Vagina (tissue), 2 donors: Measurements from ENCODE around the gene KLK7. TPM values are rescaled to one million over a fixed set of nuclear protein-coding genes. Genes with fewer than 3 reads are reported as not detected.
A peak's percentile ranks its signal among the peaks of the same experiment; 100 is the strongest.

Experiments
- DNase-seq, 2 donors: peaks; one replicate each; pipeline ENCODE4 v3.0.0-alpha.2; 2017; ENCODE audit errors: extremely low spot score in 2 of 2
- H3K27ac ChIP-seq: fragments of 200-600 bp; sonication (generic); one replicate; pipeline ENCODE4 v1.5.1; 2019
- H3K27me3 ChIP-seq: fragments of 200-600 bp; sonication (generic); one replicate; pipeline ENCODE4 v1.5.1; 2019
- H3K36me3 ChIP-seq, 2 donors: fragments of 200-600 bp; sonication (generic); one replicate each; pipeline ENCODE4 v1.5.1; 2017 to 2019
- H3K4me1 ChIP-seq: fragments of 200-600 bp; sonication (generic); one replicate; pipeline ENCODE4 v1.5.1; 2019
- H3K4me3 ChIP-seq, 2 donors: fragments of 200-600 bp; sonication (generic); 1 replicate in 1 of 2; 2 replicates in 1 of 2; pipeline ENCODE4 v1.5.1; 2016 to 2019
- H3K9me3 ChIP-seq: fragments of 200-600 bp; sonication (generic); one replicate; pipeline ENCODE4 v1.5.1; 2019
- POLR2A ChIP-seq, 2 donors: fragments of 450-650 bp; IDR thresholded peaks; one replicate each; pipeline ENCODE4 v1.6.1; 2017; ENCODE audit warnings: antibody characterized with exemption in 2 of 2, mild to moderate bottlenecking in 2 of 2, moderate library complexity in 2 of 2
- POLR2AphosphoS5 ChIP-seq, 2 donors: sonication (generic); formaldehyde crosslinking; IDR thresholded peaks; one replicate each; pipeline ENCODE4 v1.9.0; 2017; ENCODE audit warnings: antibody characterized with exemption in 2 of 2, mild to moderate bottlenecking in 2 of 2, low read depth in 1 of 2; ENCODE audit not compliant: insufficient read depth in 1 of 2
- intact Hi-C: fragments of 100-400 bp; cut with DNase I; formaldehyde crosslinking; loops from one replicate; pipeline ENCODE4 v1.15.1; 2023
- total RNA-seq: library from RNA; depleted of rRNA; stranded (reverse); fragments of >200 nt; gene quantifications from one replicate; pipeline ENCODE4 v1.2.3, GENCODE V29; 2016
- TF ChIP-seq, protein P1 (sequence below), 3 experiments: fragments of 450-650 bp in 2 of 3; fragments of 200-600 bp in 1 of 3; sonication (generic) in 1 of 3; IDR thresholded peaks; one replicate each; pipeline ENCODE4 v1.5.1; 2017 to 2019; ENCODE audit warnings: antibody characterized with exemption in 3 of 3, mild to moderate bottlenecking in 2 of 3, moderate library complexity in 2 of 3

The KLK7 gene
- total RNA-seq, 1 donor from 2014 or later: 14.2 TPM

DNA sequence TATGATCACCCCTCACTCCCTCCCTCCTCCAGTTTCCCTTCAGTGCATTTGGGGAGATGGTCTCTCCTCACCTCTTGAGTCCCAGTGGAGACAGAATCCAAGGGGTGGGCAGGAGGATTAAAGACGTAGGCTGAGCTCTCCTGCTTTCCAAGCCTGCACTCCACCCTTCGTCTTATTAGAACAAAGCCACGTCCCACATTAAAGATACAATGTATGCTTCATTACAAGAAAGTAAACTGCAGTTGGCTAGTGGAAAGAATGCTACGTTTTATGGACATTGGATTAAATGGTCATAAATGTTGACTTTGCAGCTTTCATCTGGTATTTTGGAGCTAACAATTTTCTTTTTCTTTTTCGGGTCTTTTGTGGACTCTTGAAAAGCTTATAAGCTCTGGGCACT is 44.2 kb upstream of the KLK7 start:
- peaks cover 4% of the 10 kb centered on the region for H3K4me1 ChIP-seq
- no peak overlapping the region for H3K4me3 ChIP-seq
- no peaks in the 10 kb centered on the region for H3K9me3 ChIP-seq
- no peak for DNase-seq
- peak overlapping the region; percentile 89 for H3K27ac ChIP-seq
- TF ChIP-seq POLR2AphosphoS5 (IDR thresholded peaks at IDR 0.05; ENCODE audit: insufficient read depth in 1 of 2, low read depth in 1 of 2): no peak
- no peak for TF ChIP-seq POLR2A (IDR thresholded peaks at IDR 0.05)
- TF ChIP-seq, protein P1, sequence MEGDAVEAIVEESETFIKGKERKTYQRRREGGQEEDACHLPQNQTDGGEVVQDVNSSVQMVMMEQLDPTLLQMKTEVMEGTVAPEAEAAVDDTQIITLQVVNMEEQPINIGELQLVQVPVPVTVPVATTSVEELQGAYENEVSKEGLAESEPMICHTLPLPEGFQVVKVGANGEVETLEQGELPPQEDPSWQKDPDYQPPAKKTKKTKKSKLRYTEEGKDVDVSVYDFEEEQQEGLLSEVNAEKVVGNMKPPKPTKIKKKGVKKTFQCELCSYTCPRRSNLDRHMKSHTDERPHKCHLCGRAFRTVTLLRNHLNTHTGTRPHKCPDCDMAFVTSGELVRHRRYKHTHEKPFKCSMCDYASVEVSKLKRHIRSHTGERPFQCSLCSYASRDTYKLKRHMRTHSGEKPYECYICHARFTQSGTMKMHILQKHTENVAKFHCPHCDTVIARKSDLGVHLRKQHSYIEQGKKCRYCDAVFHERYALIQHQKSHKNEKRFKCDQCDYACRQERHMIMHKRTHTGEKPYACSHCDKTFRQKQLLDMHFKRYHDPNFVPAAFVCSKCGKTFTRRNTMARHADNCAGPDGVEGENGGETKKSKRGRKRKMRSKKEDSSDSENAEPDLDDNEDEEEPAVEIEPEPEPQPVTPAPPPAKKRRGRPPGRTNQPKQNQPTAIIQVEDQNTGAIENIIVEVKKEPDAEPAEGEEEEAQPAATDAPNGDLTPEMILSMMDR (IDR thresholded peaks at IDR 0.05): no peak
- H3K27me3 ChIP-seq: no peaks in the 10 kb centered on the region
- no peaks in the 10 kb centered on the region for H3K36me3 ChIP-seq
- intact Hi-C loops: no loop called here

DNA sequence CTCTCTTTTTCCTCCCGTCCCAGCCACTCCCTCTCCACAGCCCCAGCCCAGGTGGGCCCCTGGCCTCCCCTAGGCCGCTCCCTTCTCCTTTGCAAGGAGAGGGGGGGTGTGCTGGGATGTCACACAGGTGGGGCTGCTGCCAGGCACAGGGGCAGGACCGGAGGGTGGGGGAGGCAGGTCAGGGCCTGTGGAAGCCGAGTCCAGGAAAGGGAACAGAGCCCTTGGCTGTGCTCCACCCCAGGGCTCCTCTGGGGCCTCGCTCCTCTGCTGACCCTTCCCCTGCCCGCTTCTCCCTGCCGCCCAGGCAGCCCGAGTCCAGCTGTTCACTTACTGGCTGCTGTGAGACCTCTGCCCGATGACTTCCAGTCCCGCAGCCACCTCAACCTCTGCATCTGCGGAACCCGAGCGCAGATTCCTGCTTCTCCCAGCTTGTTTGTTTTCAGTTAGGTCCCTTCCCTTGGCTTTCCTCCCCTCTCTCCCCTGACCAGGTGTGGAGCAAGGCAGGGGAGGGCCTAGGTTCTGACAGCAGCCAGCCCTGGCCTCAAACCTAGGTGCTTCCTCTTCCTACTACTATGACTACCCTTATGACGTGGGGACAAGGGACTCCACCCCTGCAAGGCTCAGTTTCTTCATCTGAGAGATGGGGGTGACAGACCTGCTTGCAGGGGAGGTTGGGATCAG is 43.5 kb upstream of the KLK7 start:
- Histone ChIP-seq H3K4me3 (peak overlapping the region; percentile 18 to 46), H3K27ac (peak overlapping the region; percentile 89), H3K4me1 (peaks cover 4% of the 10 kb centered on the region), H3K9me3 (no peaks in the 10 kb centered on the region), H3K27me3 (no peaks in the 10 kb centered on the region), H3K36me3 (no peaks in the 10 kb centered on the region)
- no peak for DNase-seq
- TF ChIP-seq POLR2AphosphoS5 (IDR thresholded peaks at IDR 0.05; ENCODE audit: insufficient read depth in 1 of 2, low read depth in 1 of 2) (peak in 1 of 2 donors; percentile 36), POLR2A (IDR thresholded peaks at IDR 0.05) (no peak)
- TF ChIP-seq, protein P1 (IDR thresholded peaks at IDR 0.05): no peak
- intact Hi-C loops: no loop called here

DNA sequence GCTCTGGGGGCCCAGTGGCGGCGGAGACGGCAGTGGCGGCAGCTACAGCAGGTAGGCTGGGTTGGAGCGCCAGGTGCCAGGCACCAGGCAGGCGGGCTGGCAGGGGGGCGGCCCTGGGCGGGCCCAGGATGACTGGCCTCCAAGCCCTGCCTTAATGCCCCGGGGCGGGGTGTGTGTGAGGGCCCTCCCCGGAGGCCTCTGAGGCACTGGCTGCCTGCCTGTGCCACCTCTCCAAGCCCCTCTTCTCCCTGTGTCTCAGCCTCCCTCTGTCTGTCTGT is 42.8 kb upstream of the KLK7 start, which contains the start of gene KLK11:
TSS of gene KLK11 (minus strand) at position 63 of the 278 bp plus-strand sequence. CDS start 985 bp downstream, outside the sequence.
- TF ChIP-seq, protein P1 (IDR thresholded peaks at IDR 0.05): no peak
- TF ChIP-seq POLR2AphosphoS5 (IDR thresholded peaks at IDR 0.05; ENCODE audit: insufficient read depth in 1 of 2, low read depth in 1 of 2) (peak in 1 of 2 donors; percentile 18), POLR2A (IDR thresholded peaks at IDR 0.05) (no peak)
- Histone ChIP-seq H3K4me3 (peak within 1 kb of the TSS; percentile 18 to 46), H3K27ac (peak within 1 kb of the TSS; percentile 89), H3K27me3 (no peaks in the 10 kb centered on the region), H3K4me1 (peaks cover 4% of the 10 kb centered on the region), H3K36me3 (no peaks in the 10 kb centered on the region), H3K9me3 (no peaks in the 10 kb centered on the region)
- intact Hi-C loops: no loop called here
- no peak for DNase-seq

DNA sequence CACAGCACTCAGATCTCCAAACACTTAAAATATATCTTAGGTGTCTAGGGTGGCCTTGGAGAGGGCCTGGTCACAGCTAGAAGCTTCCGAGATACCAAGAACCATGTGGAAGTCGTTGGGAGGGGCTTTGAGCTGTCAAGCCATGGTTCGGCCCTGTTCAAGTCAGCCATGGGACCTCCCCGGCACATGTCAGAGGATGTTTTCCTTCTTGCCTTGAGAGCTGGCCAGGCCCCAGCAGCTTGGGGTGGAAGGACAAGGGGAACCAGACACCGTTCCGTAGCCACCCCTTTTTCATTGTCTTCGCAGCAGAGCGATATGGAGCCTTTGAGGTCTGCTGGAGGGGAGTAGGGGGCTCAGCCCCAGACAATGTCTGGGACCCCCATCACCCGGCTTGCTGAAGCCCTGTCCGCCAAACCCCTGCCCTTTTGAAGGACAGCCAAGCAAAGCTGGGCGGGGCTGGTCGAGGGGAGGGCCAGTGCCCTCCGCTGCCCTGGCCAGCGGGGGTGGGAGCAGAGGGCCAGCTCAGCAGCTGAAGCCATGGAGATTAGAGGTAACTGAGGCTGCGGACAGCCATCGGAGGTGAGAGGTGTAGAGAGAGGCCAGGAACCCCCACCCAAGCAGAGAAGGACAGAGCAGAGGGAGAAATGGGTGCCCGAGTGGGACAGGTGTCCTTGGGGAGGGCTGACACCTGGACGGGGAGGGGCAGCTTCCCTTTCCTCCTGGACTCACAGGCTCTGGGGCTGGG is 42.3 kb upstream of the KLK7 start:
- intact Hi-C loops: no loop called here
- Histone ChIP-seq H3K36me3 (no peaks in the 10 kb centered on the region), H3K27ac (peak overlapping the region; percentile 89), H3K4me1 (peaks cover 4% of the 10 kb centered on the region), H3K9me3 (no peaks in the 10 kb centered on the region), H3K4me3 (peak overlapping the region; percentile 16 to 46), H3K27me3 (no peaks in the 10 kb centered on the region)
- TF ChIP-seq POLR2A (IDR thresholded peaks at IDR 0.05) (no peak), POLR2AphosphoS5 (IDR thresholded peaks at IDR 0.05; ENCODE audit: insufficient read depth in 1 of 2, low read depth in 1 of 2) (no peak)
- TF ChIP-seq, protein P1 (IDR thresholded peaks at IDR 0.05): no peak
- DNase-seq: no peak

DNA sequence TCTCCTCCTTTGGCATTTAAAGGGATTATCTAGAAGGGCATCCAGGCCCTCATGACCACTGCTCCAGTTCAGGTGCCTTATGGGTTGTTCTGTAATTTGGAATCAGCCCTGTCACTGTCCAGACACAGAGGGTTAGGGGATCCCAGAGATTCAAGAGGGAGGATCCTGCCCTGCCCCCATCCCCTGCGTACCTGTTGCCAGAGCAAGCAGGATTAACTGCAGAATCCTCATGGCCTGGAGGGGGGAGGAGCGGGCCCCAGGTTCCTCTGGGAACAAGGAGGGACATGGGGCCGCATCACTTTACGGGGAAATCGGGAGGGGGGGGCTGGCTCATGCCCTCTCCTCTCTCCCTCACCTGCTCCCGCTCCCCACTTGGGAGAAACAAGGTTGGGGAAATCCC is 41.7 kb upstream of the KLK7 start:
- no peaks in the 10 kb centered on the region for H3K27me3 ChIP-seq
- H3K9me3 ChIP-seq: no peaks in the 10 kb centered on the region
- H3K4me3 ChIP-seq: peak overlapping the region; percentile 10 to 46
- no peak for DNase-seq
- H3K27ac ChIP-seq: peak overlapping the region; percentile 89
- intact Hi-C loops: no loop called here
- no peak for TF ChIP-seq POLR2AphosphoS5 (IDR thresholded peaks at IDR 0.05; ENCODE audit: insufficient read depth in 1 of 2, low read depth in 1 of 2)
- TF ChIP-seq, protein P1 (IDR thresholded peaks at IDR 0.05): no peak
- no peak for TF ChIP-seq POLR2A (IDR thresholded peaks at IDR 0.05)
- no peaks in the 10 kb centered on the region for H3K36me3 ChIP-seq
- peaks cover 4% of the 10 kb centered on the region for H3K4me1 ChIP-seq
